K562 (cell line): Measurements from ENCODE around the gene TRIM2. TPM values are rescaled to one million over a fixed set of nuclear protein-coding genes. Genes with fewer than 3 reads are reported as not detected.
A peak's percentile ranks its signal among the peaks of the same experiment; 100 is the strongest.

Experiments
- ATAC-seq: fragments of 200-7000 bp; cut with Tn5 transposase; 3 replicates; pipeline ENCODE4 v1.9.1; 2020; ENCODE audit warnings: moderate library complexity
- Bru-seq: library from RNA; stranded (reverse); fragments of 400-500 nt; gene quantifications from one replicate; lab custom pipeline; 2021; lab: Mats Ljungman, UMichigan
- BruChase-seq, 2 experiments: library from RNA; stranded (reverse); fragments of 400-500 nt; gene quantifications; one replicate each; lab custom pipeline; 2021; lab: Mats Ljungman, UMichigan
- BruUV-seq: library from RNA; stranded (reverse); fragments of 400-500 nt; replicated peaks from 2 replicates; lab custom pipeline; 2021; lab: Mats Ljungman, UMichigan
- CTCF ChIA-PET: fragments of 300-600 bp; formaldehyde crosslinking; extraction: SDS; loops from one replicate; lab custom pipeline; 2021; ENCODE audit warnings: low intra/inter-chr PET ratio; lab: Yijun Ruan, JAX
- POLR2A ChIA-PET: fragments of 300-600, 350-650 bp; sonication (Branson Sonifier 250); formaldehyde crosslinking; extraction: SDS; loops from one replicate; lab custom pipeline; 2021; ENCODE audit warnings: antibody characterized with exemption, inconsistent platforms; lab: Yijun Ruan, JAX
- DNase-seq, 4 experiments: peaks; one replicate each; pipeline versions ENCODE4 v3.0.0 to v3.0.0-alpha.2; 2011 to 2018; ENCODE audit warnings: low spot score in 3 of 4, mixed read lengths in 3 of 4; ENCODE audit errors: extremely low read depth in 1 of 4
- FAIRE-seq: peaks from 2 replicates; lab custom pipeline; 2011; peaks lifted over from hg19 to GRCh38; lab: Jason Lieb, UNC
- H2AFZ ChIP-seq: 2 replicates; pipeline ENCODE4 v1.6.0; 2011; ENCODE audit warnings: low read depth, low read length, control low read depth, inconsistent platforms
- H3K27ac ChIP-seq: fragments of 200-600 bp; 3 replicates; pipeline ENCODE4 v1.8.0; 2011; ENCODE audit warnings: low read depth, mild to moderate bottlenecking, control low read depth, inconsistent platforms, low read length, moderate library complexity, mixed read lengths; ENCODE audit errors: extremely low read depth
- H3K27me3 ChIP-seq, 2 experiments: fragments of 300-600 bp in 1 of 2; 2 replicates in 1 of 2; 3 replicates in 1 of 2; pipeline versions ENCODE4 v1.6.0 to v1.8.0; 2011; ENCODE audit warnings: inconsistent platforms in 2 of 2, low read length in 2 of 2, mild to moderate bottlenecking in 1 of 2, mixed read lengths in 1 of 2, moderate library complexity in 1 of 2; ENCODE audit not compliant: control insufficient read depth in 2 of 2, insufficient read depth in 2 of 2
- H3K36me3 ChIP-seq: fragments of 300-600 bp; 3 replicates; pipeline ENCODE4 v1.8.0; 2011; ENCODE audit warnings: mild to moderate bottlenecking, low read length, inconsistent platforms; ENCODE audit not compliant: control insufficient read depth, insufficient read depth
- H3K4me1 ChIP-seq, 2 experiments: fragments of 200-600 bp in 1 of 2; replicated peaks in 1 of 2; 2 replicates in 1 of 2; 3 replicates in 1 of 2; pipeline versions ENCODE4 v1.5.1 to v1.8.0; 2011; ENCODE audit warnings: inconsistent platforms in 2 of 2, low read length in 2 of 2, mild to moderate bottlenecking in 1 of 2, mixed read lengths in 1 of 2, moderate library complexity in 1 of 2; ENCODE audit not compliant: control insufficient read depth in 2 of 2, insufficient read depth in 2 of 2
- H3K4me2 ChIP-seq: 2 replicates; pipeline ENCODE4 v1.6.1; 2011; ENCODE audit warnings: low read length, control low read depth, inconsistent platforms, mixed read lengths; ENCODE audit not compliant: insufficient read depth
- H3K4me3 ChIP-seq: fragments of 200-600 bp; sonication (generic), shearing (Covaris generic); 2 replicates; pipeline ENCODE4 v1.5.1; 2016; ENCODE audit warnings: control low read depth, inconsistent platforms
- H3K79me2 ChIP-seq: fragments of 200-600 bp; 3 replicates; pipeline ENCODE4 v1.8.0; 2011; ENCODE audit warnings: low read length, inconsistent platforms; ENCODE audit not compliant: control insufficient read depth, insufficient read depth
- H3K9ac ChIP-seq, 2 experiments: 2 replicates each; pipeline versions ENCODE4 v1.6.0 to v1.6.1; 2011; ENCODE audit warnings: low read depth in 2 of 2, low read length in 2 of 2, control low read depth in 1 of 2, inconsistent platforms in 1 of 2, mild to moderate bottlenecking in 1 of 2, mixed read lengths in 1 of 2; ENCODE audit not compliant: insufficient read depth in 1 of 2
- H3K9me1 ChIP-seq: one replicate; pipeline ENCODE4 v1.6.0; 2011; ENCODE audit warnings: inconsistent platforms, mild to moderate bottlenecking, low read length, moderate library complexity; ENCODE audit not compliant: control insufficient read depth, insufficient read depth
- H3K9me3 ChIP-seq: replicated peaks from 2 replicates; pipeline ENCODE4 v1.5.1; 2011; ENCODE audit warnings: low read depth, low read length, inconsistent platforms; ENCODE audit not compliant: control insufficient read depth, insufficient read depth
- H4K20me1 ChIP-seq: replicated peaks from 2 replicates; pipeline ENCODE4 v1.6.1; 2011; ENCODE audit warnings: low read length, inconsistent platforms, mixed read lengths; ENCODE audit not compliant: control insufficient read depth, insufficient read depth
- ARID1B ChIP-seq: fragments of 450-650 bp; IDR thresholded peaks from 2 replicates; pipeline ENCODE4 v1.6.1; 2016; ENCODE audit warnings: antibody characterized with exemption, mild to moderate bottlenecking, inconsistent platforms
- C11orf30 ChIP-seq: fragments of 450-650 bp; IDR thresholded peaks from 2 replicates; pipeline ENCODE4 v1.6.1; 2016; ENCODE audit warnings: low read depth, mild to moderate bottlenecking
- CCAR2 ChIP-seq: fragments of 200-400 bp; formaldehyde crosslinking; IDR thresholded peaks from 2 replicates; pipeline ENCODE4 v1.6.1; 2017; ENCODE audit warnings: mild to moderate bottlenecking, low read depth, low read length
- CHD1 ChIP-seq: fragments of 200-600 bp; sonication (generic); IDR thresholded peaks from one replicate; pipeline ENCODE4 v1.6.1; 2012; ENCODE audit warnings: mild to moderate bottlenecking, moderate library complexity, low read length, inconsistent platforms
- CSDE1 ChIP-seq, 2 experiments: fragments of 450-650 bp; IDR thresholded peaks; 2 replicates each; pipeline ENCODE4 v1.6.1; 2016; ENCODE audit warnings: mild to moderate bottlenecking in 1 of 2
- DPF2 ChIP-seq: fragments of 450-650 bp; IDR thresholded peaks from 2 replicates; pipeline ENCODE4 v1.6.1; 2016
- FOXA3 ChIP-seq, 2 experiments: fragments of 450-650 bp in 1 of 2; sonication (generic) in 1 of 2; formaldehyde crosslinking; IDR thresholded peaks in 1 of 2; conservative IDR thresholded peaks in 1 of 2; 2 replicates each; pipeline versions ENCODE4 v1.4.0 to v1.8.0; 2020 to 2022; ENCODE audit warnings: mild to moderate bottlenecking in 2 of 2, missing genetic modification reagents in 1 of 2
- GATAD2A ChIP-seq: fragments of 450-650 bp; IDR thresholded peaks from 2 replicates; pipeline ENCODE4 v1.6.1; 2017
- HIVEP1 ChIP-seq: fragments of 250-450 bp; sonication (Bioruptor Pico); IDR thresholded peaks from 2 replicates; pipeline ENCODE4 v1.4.0; 2020; ENCODE audit warnings: mild to moderate bottlenecking
- JUND ChIP-seq, 2 experiments: IDR thresholded peaks; 2 replicates in 1 of 2; 3 replicates in 1 of 2; pipeline ENCODE4 v1.6.1; 2011; ENCODE audit warnings: borderline replicate concordance in 2 of 2, low read depth in 2 of 2, low read length in 2 of 2, improper control_type of control experiment in 1 of 2, missing biosample characterization in 1 of 2, missing genetic modification characterization in 1 of 2, missing genetic modification reagents in 1 of 2
- NFE2 ChIP-seq: IDR thresholded peaks from 2 replicates; pipeline ENCODE4 v1.6.1; 2014; ENCODE audit warnings: antibody characterized with exemption, low read depth
- PCBP1 ChIP-seq: fragments of 200-400 bp; formaldehyde crosslinking; IDR thresholded peaks from 2 replicates; pipeline ENCODE4 v1.6.1; 2018; ENCODE audit warnings: mild to moderate bottlenecking, low read depth, low read length; ENCODE audit not compliant: poor library complexity, severe bottlenecking
- RAD21 ChIP-seq, 2 experiments: fragments of 250-450 bp in 1 of 2; fragments of 450-650 bp in 1 of 2; sonication (Bioruptor Pico) in 1 of 2; formaldehyde crosslinking in 1 of 2; IDR thresholded peaks in 1 of 2; conservative IDR thresholded peaks in 1 of 2; 2 replicates each; pipeline versions ENCODE4 v1.4.0 to v1.8.0; 2020 to 2022; ENCODE audit warnings: mild to moderate bottlenecking in 2 of 2, moderate library complexity in 1 of 2
- RCOR1 ChIP-seq, 2 experiments: IDR thresholded peaks; 2 replicates each; pipeline ENCODE4 v1.6.1; 2012; ENCODE audit warnings: low read depth in 2 of 2, low read length in 2 of 2, borderline replicate concordance in 1 of 2, improper control_type of control experiment in 1 of 2
- SMAD1 ChIP-seq: fragments of 150-350 bp; IDR thresholded peaks from 2 replicates; pipeline ENCODE4 v1.6.1; 2014; ENCODE audit warnings: low read length, low read depth; ENCODE audit not compliant: partially characterized antibody
- SMAD2 ChIP-seq: fragments of 150-350 bp; IDR thresholded peaks from 2 replicates; pipeline ENCODE4 v1.6.1; 2014; ENCODE audit warnings: low read depth, mild to moderate bottlenecking, low read length
- SRSF9 ChIP-seq: fragments of 200-400 bp; formaldehyde crosslinking; IDR thresholded peaks from 2 replicates; pipeline ENCODE4 v1.6.1; 2017; ENCODE audit warnings: low read depth, low read length, borderline replicate concordance
- YBX1 ChIP-seq: fragments of 450-650 bp; IDR thresholded peaks from 2 replicates; pipeline ENCODE4 v1.7.1; 2016; ENCODE audit warnings: mild to moderate bottlenecking
- ZC3H4 ChIP-seq: sonication (generic); formaldehyde crosslinking; IDR thresholded peaks from 2 replicates; pipeline ENCODE4 v1.9.0; 2021; ENCODE audit warnings: missing genetic modification reagents, borderline replicate concordance
- ZFX ChIP-seq: sonication (generic); formaldehyde crosslinking; IDR thresholded peaks from 2 replicates; pipeline ENCODE4 v1.8.0; 2022; ENCODE audit warnings: mild to moderate bottlenecking, missing genetic modification reagents, moderate library complexity
- ZNF316 ChIP-seq: fragments of 450-650 bp; IDR thresholded peaks from 2 replicates; pipeline ENCODE4 v1.6.1; 2016
- WGBS: fragments of 100-300 bp; shearing (Covaris generic); methylation state at CpG from one replicate; pipeline ENCODE4 v1.1.6; 2016; ENCODE audit warnings: low coverage, mixed read lengths; ENCODE audit not compliant: insufficient coverage; ENCODE audit errors: missing lambda C conversion rate; 5-methylcytosine and 5-hydroxymethylcytosine counted together
- in situ Hi-C: fragments of 300-500 bp; cut with MboI; formaldehyde crosslinking; loops from 4 replicates; pipeline ENCODE4 v1.15.0; 2018; ENCODE audit warnings: inconsistent platforms, mixed read lengths
- intact Hi-C: fragments of 100-400 bp; cut with micrococcal nuclease; formaldehyde crosslinking; loops from 2 replicates; pipeline ENCODE4 v1.14.2; 2022
- long read RNA-seq, 3 experiments: library from polyadenylated mRNA in 2 of 3; library from RNA in 1 of 3; unstranded in 2 of 3; stranded (forward) in 1 of 3; transcript quantifications; one replicate each; pipeline ENCODE4 v2.0.0, GENCODE V29; 2019 to 2022
- polyA minus RNA-seq, 3 experiments: library from RNA; depleted of rRNA, polyadenylated mRNA; stranded (reverse); fragments of >200 nt; gene quantifications; 2 replicates each; pipeline ENCODE4 v1.2.3, GENCODE V29; 2011
- polyA plus RNA-seq, 8 experiments: library from polyadenylated mRNA; depleted of rRNA in 4 of 8; stranded (reverse) in 5 of 8; unstranded in 3 of 8; fragments of >200 nt; fragmentation: Nextera tagmentation in 2 of 8; fragmentation: Illumina TruSeq in 1 of 8; extraction: Ambion mirVana in 2 of 8; extraction: Trizol in 1 of 8; gene quantifications; 2 replicates each; pipeline versions ENCODE4 v1.2.1 to v1.2.3, GENCODE V29; 2011 to 2014; ENCODE audit warnings: inconsistent platforms in 1 of 8, missing spikeins in 1 of 8
- total RNA-seq, 7 experiments: library from RNA; depleted of rRNA in 6 of 7; stranded (reverse); fragments of >200 nt in 6 of 7; fragmentation: Illumina TruSeq in 2 of 7; extraction: Trizol in 2 of 7; gene quantifications; 2 replicates each; pipeline versions ENCODE4 v1.2.1 to v1.2.3, GENCODE V29; 2011 to 2021; ENCODE audit warnings: low replicate concordance in 1 of 7

Gene TRIM2
- total RNA-seq (2011; cell fraction: chromatin; rRNA removed; ENCODE audit: low replicate concordance), result 0.56 TPM in 2 replicates
- 0.50 and 0.66 TPM in 2 replicates for total RNA-seq (2011; cell fraction: nucleolus; rRNA removed)
- total RNA-seq (2011; cell fraction: nucleoplasm; rRNA removed), result 0.69 TPM in 1 of 2 replicates, not detected in the other
- total RNA-seq (2014; rRNA removed) (0.12 and 0.41 TPM in 2 replicates), total RNA-seq (2014; rRNA removed; fragmentation: Illumina TruSeq; extraction: Trizol) (0.10 and 0.18 TPM in 2 replicates), total RNA-seq (2015; rRNA removed; fragmentation: Illumina TruSeq; extraction: Trizol) (0.04 TPM in 2 replicates), total RNA-seq (2021) (0.09 and 0.16 TPM in 2 replicates), polyA plus RNA-seq (2011; rRNA removed) (0.11 and 0.17 TPM in 2 replicates), polyA plus RNA-seq (2014; fragmentation: Illumina TruSeq; extraction: Trizol) (0.03 and 0.27 TPM in 2 replicates), polyA plus RNA-seq (2014; fragmentation: Nextera tagmentation; extraction: Ambion mirVana) (under 1 TPM; 0.01 TPM), polyA plus RNA-seq (2014; rRNA removed) (1.0 TPM in 1 of 2 replicates, not detected in the other), polyA minus RNA-seq (2011; rRNA and poly(A)+ RNA removed) (0.21 and 0.46 TPM in 2 replicates), Bru-seq, nascent RNA (percentile 13 among the genes with signal in this experiment), BruChase-seq, experiment 1, labeled RNA remaining after a 2-hour chase (percentile 15 among the genes with signal in this experiment), BruChase-seq, experiment 2, labeled RNA remaining after a 6-hour chase (percentile 17 among the genes with signal in this experiment)
- polyA plus RNA-seq (2011; cell fraction: cytosol; rRNA removed), result 0.03 and 0.25 TPM in 2 replicates
- polyA plus RNA-seq (2011; cell fraction: nucleus; rRNA removed), result 0.39 and 0.46 TPM in 2 replicates
- polyA plus RNA-seq (2012), result 0.14 and 0.53 TPM in 2 replicates
- polyA minus RNA-seq (2011; cell fraction: cytosol; rRNA and poly(A)+ RNA removed), result not detected in 2 replicates
- polyA minus RNA-seq (2011; cell fraction: nucleus; rRNA and poly(A)+ RNA removed), result 0.13 and 0.33 TPM in 2 replicates
- long read RNA-seq, experiment 1, partial matches to known transcripts, result 0 of 1 reads
- long read RNA-seq, experiment 1, other reads (novel, unspliced or antisense), result 1 of 1 reads
- long read RNA-seq, experiment 2, result 0 reads
- long read RNA-seq, experiment 3, result 0 reads

DNA sequence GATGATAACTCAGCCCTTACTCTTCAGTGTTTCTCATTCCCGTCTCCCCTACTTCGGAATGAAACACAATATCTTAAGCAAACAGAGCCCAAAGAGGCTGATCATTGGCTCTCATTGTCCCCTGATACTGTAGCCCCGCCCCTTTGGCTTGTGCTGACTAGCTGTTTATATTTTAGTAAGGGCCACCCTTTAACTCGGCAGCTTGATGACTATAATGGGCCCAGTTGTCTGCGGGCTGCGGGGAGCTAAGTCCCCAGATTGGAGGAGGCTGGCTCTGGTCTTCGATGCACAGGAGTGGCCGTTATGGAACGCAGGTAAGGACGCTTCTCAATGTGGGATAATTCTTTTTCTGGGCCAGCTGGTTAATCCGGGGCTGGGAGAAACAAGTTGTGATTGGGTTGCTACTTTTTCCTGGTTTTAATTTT lies at the start of gene TRIM2:
Gene TRIM2, plus strand, starts transcription at position 197 of the 425 bp plus-strand sequence. Its CDS starts 88 bp downstream, at position 285.
- H3K4me3 ChIP-seq, result no peak within 1 kb of the TSS
- H3K4me2 ChIP-seq, result peak within 1 kb of the TSS; percentile 28
- ChIA-PET CTCF (no interaction called here), POLR2A (interaction anchor here (0.6 to 1.4 kb wide), 2 partner anchors 26 to 45 kb away, joined by 3 read pairs; no protein-coding TSS in a partner anchor)
- H3K4me1 ChIP-seq, result peaks cover 5% of the 10 kb centered on the region in 2 experiments
- intact Hi-C loops, result no loop called here
- no peaks in the 10 kb centered on the region for H4K20me1 ChIP-seq
- peak; percentile 59 to 73 (median 65) for DNase-seq
- peaks cover 3 to 19% of the 10 kb centered on the region in 2 experiments; a peak in 2 of 5 replicates for H3K27me3 ChIP-seq
- peak; percentile 86 for ATAC-seq
- no peaks in the 10 kb centered on the region for H3K9me1 ChIP-seq
- BruUV-seq, result no TSS peak
- 0% methylated on average over 8 of the region's 11 CpGs for WGBS
- H3K79me2 ChIP-seq, result no peaks in the 10 kb centered on the region
- no peaks in the 10 kb centered on the region for H3K36me3 ChIP-seq
- no peak within 1 kb of the TSS for H3K27ac ChIP-seq
- no peaks in the 10 kb centered on the region for H3K9me3 ChIP-seq
- peak; percentile 86 for FAIRE-seq
- H2AFZ ChIP-seq, result peak within 1 kb of the TSS; percentile 27
- in situ Hi-C loops, result no loop called here
- peak within 1 kb of the TSS in 1 of 2 experiments; percentile 48; a peak in 1 of 4 replicates for H3K9ac ChIP-seq
- TF ChIP-seq C11orf30 (peak; percentile 74), JUND (IDR thresholded peaks at IDR 0.05; ENCODE audit: borderline replicate concordance, low read depth, low read length) (0 out of 2 replicates have a peak, but pooled peaks have one; percentile 26), JUND (tag; IDR thresholded peaks at IDR 0.05; ENCODE audit: borderline replicate concordance, low read depth, low read length) (no peak), RCOR1 (IDR thresholded peaks at IDR 0.05; ENCODE audit: borderline replicate concordance in 1 of 2, low read depth in 2 of 2, low read length in 2 of 2) (peak in 1 of 2 experiments; percentile 35; a peak in 1 of 4 replicates), GATAD2A (no peak), ZNF316 (peak; percentile 64), NFE2 (0 out of 2 replicates have a peak, but pooled peaks have one; percentile 6), CSDE1 (IDR thresholded peaks at IDR 0.05) (no peak), ZC3H4 (CRISPR knock-in tag) (no peak), CHD1 (no peak), RAD21 (CRISPR knock-in tag; conservative IDR thresholded peaks at IDR 0.05 in 1 of 2, IDR thresholded peaks at IDR 0.05 in 1 of 2) (no peak), CCAR2 (no peak), DPF2 (no peak), HIVEP1 (no peak), PCBP1 (no peak), SRSF9 (no peak), SMAD1 (peak; percentile 44), ARID1B (peak; percentile 23; the same call in 1 of the 2 replicates), SMAD2 (no peak), FOXA3 (CRISPR knock-in tag; conservative IDR thresholded peaks at IDR 0.05 in 1 of 2, IDR thresholded peaks at IDR 0.05 in 1 of 2) (peak in 1 of 2 experiments; percentile 62; a peak in 2 of 4 replicates), YBX1 (no peak), ZFX (CRISPR knock-in tag) (peak; percentile 19; the same call in 1 of the 2 replicates)
